Ovary (tissue), 3 donors: ENCODE data around the gene RABGAP1L.
"Not testable (repeated sequence)": the region's sequence is repeated elsewhere in the genome, so short reads cannot be mapped to it uniquely, and the experiment has no call there.

Source experiments
- POLR2A ChIP-seq: fragments of 450-650 bp; IDR thresholded peaks from one replicate; pipeline ENCODE4 v1.6.1; 2017; ENCODE audit warnings: antibody characterized with exemption, mild to moderate bottlenecking, moderate library complexity
- TF ChIP-seq, protein P1 (sequence below), 3 donors: fragments of 450-650 bp in 2 of 3; fragments of 200-600 bp in 1 of 3; IDR thresholded peaks; one replicate each; pipeline versions ENCODE4 v1.5.1 to v1.8.0; 2016 to 2022; ENCODE audit warnings: antibody characterized with exemption in 3 of 3, mild to moderate bottlenecking in 1 of 3
- donor health status: DM: no; HTN: no; CAD: no.

DNA sequence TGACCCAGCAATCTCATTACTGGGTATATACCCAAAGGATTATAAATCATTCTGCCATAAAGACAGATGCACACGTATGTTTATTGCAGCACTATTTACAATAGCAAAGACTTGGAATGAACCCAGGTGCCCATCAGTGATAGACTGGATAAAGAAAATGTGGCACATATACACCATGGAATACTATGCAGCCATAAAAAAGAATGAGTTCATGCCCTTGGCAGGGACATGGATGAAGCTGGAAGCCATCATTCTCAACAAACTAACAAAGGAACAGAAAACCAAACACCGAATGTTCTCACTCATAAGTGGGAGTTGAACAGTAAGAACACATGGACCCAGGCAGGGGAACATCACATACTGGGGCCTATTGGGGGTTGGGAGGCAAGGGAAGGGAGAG lies 19.1 kb downstream of the RABGAP1L start:
- TF ChIP-seq, protein P1, sequence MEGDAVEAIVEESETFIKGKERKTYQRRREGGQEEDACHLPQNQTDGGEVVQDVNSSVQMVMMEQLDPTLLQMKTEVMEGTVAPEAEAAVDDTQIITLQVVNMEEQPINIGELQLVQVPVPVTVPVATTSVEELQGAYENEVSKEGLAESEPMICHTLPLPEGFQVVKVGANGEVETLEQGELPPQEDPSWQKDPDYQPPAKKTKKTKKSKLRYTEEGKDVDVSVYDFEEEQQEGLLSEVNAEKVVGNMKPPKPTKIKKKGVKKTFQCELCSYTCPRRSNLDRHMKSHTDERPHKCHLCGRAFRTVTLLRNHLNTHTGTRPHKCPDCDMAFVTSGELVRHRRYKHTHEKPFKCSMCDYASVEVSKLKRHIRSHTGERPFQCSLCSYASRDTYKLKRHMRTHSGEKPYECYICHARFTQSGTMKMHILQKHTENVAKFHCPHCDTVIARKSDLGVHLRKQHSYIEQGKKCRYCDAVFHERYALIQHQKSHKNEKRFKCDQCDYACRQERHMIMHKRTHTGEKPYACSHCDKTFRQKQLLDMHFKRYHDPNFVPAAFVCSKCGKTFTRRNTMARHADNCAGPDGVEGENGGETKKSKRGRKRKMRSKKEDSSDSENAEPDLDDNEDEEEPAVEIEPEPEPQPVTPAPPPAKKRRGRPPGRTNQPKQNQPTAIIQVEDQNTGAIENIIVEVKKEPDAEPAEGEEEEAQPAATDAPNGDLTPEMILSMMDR (IDR thresholded peaks at IDR 0.05) = not testable (repeated sequence)
- not testable (repeated sequence) for TF ChIP-seq POLR2A
